GM19239 (cell line): Measurements from ENCODE around the gene PDE4C.

Experiments used
- DNase-seq: peaks from one replicate; pipeline ENCODE4 v3.0.0; 2011; ENCODE audit warnings: low spot score; ENCODE audit not compliant: insufficient read length
- FAIRE-seq: peaks from 2 replicates; lab custom pipeline; 2011; peaks lifted over from hg19 to GRCh38; lab: Jason Lieb, UNC

PDE4C gene

DNA sequence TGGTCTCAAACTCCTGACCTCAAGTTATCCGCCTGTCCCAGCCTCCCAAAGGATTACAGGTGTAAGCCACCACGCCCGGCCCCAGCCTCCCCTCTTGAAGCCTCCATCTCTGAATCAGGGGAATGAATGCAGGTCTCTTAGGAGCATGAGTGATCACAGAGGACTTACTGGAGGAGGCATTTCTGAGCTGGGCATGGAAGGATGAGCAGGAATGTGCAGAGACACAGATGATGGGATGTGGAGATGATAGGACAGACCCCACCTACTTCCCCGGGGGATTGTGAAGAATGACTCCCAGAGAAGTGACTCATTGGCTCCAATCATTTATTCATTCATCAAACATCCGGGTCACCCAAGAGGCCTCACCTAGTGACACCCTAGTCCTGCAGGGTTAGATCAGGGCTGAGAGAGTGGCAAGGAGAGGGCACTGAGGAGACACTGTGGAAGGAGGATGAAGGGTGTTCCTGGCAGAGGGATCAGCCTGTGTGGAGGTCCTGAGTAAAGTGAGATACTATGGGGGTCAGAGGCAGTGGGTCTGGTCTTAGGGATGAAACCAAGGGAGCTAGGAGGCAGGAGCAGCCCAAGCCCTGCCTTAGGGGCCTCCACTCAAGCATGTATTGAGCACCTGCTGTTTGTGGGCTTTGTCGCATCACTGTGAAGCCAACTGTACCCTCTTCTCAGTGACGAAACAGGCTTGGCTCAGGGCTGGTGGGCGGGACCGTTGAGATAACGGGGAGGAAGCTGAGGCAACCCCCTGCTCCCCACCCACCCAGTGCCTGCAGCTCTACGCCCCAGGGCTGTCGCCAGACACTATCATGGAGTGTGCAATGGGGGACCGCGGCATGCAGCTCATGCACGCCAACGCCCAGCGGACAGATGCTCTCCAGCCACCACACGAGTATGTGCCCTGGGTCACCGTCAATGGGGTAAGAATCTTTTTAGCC lies 49.6 kb downstream of the PDE4C start:
- DNase-seq (no peak), FAIRE-seq (no peak)

DNA sequence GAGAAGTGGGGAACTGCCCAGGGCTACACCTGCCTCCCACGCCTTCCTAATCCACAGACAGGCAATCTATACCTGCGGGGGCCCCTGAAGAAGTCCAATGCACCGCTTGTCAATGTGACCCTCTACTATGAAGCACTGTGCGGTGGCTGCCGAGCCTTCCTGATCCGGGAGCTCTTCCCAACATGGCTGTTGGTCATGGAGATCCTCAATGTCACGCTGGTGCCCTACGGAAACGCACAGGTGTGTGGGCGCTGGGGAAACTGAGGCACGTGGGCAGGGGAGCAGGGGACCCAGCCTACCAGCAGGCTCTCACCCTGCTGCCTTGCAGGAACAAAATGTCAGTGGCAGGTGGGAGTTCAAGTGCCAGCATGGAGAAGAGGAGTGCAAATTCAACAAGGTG lies 51.3 kb downstream of the PDE4C start:
- DNase-seq (no peak), FAIRE-seq (no peak)
